Ovary (tissue), 9 donors: ENCODE results near the gene ALPG. TPM values are rescaled to one million over a fixed set of nuclear protein-coding genes. Genes with fewer than 3 reads are reported as not detected.
"Not testable (repeated sequence)": the region's sequence is repeated elsewhere in the genome, so short reads cannot be mapped to it uniquely, and the experiment has no call there.

ENCODE experiments used
- DNase-seq, 5 donors: peaks; one replicate each; pipeline ENCODE4 v3.0.0-alpha.2; 2019 to 2020
- H3K27ac ChIP-seq, 2 donors: fragments of 200-600 bp; one replicate each; pipeline versions ENCODE4 v1.5.1 to v1.8.0; 2019 to 2022
- H3K27me3 ChIP-seq: fragments of 200-600 bp; one replicate; pipeline ENCODE4 v1.8.0; 2022
- H3K36me3 ChIP-seq: fragments of 200-600 bp; sonication (generic); one replicate; pipeline ENCODE4 v1.5.1; 2019
- H3K4me1 ChIP-seq: one replicate; pipeline ENCODE4 v1.8.1; 2013; ENCODE audit warnings: mild to moderate bottlenecking, moderate library complexity; ENCODE audit not compliant: insufficient read depth
- H3K4me3 ChIP-seq: fragments of 200-600 bp; sonication (generic); one replicate; pipeline ENCODE4 v1.5.1; 2017
- H3K9me3 ChIP-seq, 2 donors: fragments of 200-600 bp in 1 of 2; sonication (generic) in 1 of 2; one replicate each; pipeline versions ENCODE4 v1.5.1 to v1.8.1; 2013 to 2019; ENCODE audit warnings: mild to moderate bottlenecking in 1 of 2, moderate library complexity in 1 of 2
- CTCF ChIP-seq, 3 donors: fragments of 450-650 bp in 2 of 3; fragments of 200-600 bp in 1 of 3; IDR thresholded peaks; one replicate each; pipeline versions ENCODE4 v1.5.1 to v1.8.0; 2016 to 2022; ENCODE audit warnings: antibody characterized with exemption in 3 of 3, mild to moderate bottlenecking in 1 of 3
- EP300 ChIP-seq: sonication (generic); formaldehyde crosslinking; IDR thresholded peaks from one replicate; pipeline ENCODE4 v1.6.1; 2017; ENCODE audit warnings: antibody characterized with exemption
- POLR2A ChIP-seq: fragments of 450-650 bp; IDR thresholded peaks from one replicate; pipeline ENCODE4 v1.6.1; 2017; ENCODE audit warnings: antibody characterized with exemption, mild to moderate bottlenecking, moderate library complexity
- WGBS, 3 donors: extraction: QIAGEN DNeasy Blood & Tissue Kit in 1 of 3; methylation state at CpG; one replicate each; pipeline versions ENCODE4 v1.1.5 to v1.1.7; 2013 to 2017; 5-methylcytosine and 5-hydroxymethylcytosine counted together
- intact Hi-C, 4 donors: fragments of 100-400 bp; cut with DNase I; formaldehyde crosslinking; loops; one replicate each; pipeline versions ENCODE4 v1.11.0 to v1.15.1; 2022 to 2023
- polyA plus RNA-seq, 2 donors: library from polyadenylated mRNA; stranded (reverse); fragments of 200-250 nt in 1 of 2; fragments of 350-450 nt in 1 of 2; fragmentation: Illumina TruSeq in 1 of 2; extraction: RNeasy Lipid Tissue Mini Kit (QIAGEN cat#74804) in 1 of 2; gene quantifications; one replicate each; pipeline ENCODE4 v1.2.3, GENCODE V29; 2013 to 2014
- total RNA-seq, 7 donors: library from RNA; depleted of rRNA in 2 of 7; stranded (reverse); fragments of >200 nt in 2 of 7; fragmentation: NEBNext Ultra II Directional in 3 of 7; extraction: Animal tissue kit (Norgen Biotek cat#: 25700) in 3 of 7; gene quantifications; one replicate each; pipeline versions ENCODE4 v1.1.0 to v1.2.4, GENCODE V29; 2016 to 2023
- donor health status: DM: no; HTN: no; CAD: no; lungs with moderate emphysema.
- donor health status: DM: no; HTN: no; CAD: no.
- donor health status: Bipolar disorder and iron deficiency.
- donor health status: DM: yes; HTN: yes; CAD: no.
- donor health status: DM: no; HTN: no; CAD: no.
- donor health status: DM: yes; HTN: yes; CAD: no.

Gene ALPG
- total and polyA plus RNA-seq, 9 donors = 0.02 to 0.36 (median 0.11) TPM; not detected in 6

- WGBS, 3 donors = 92 to 96% (median 92%) methylated on average over 8 of the region's 8 CpGs
- TF ChIP-seq POLR2A (no peak), CTCF (IDR thresholded peaks at IDR 0.05) (no peak), EP300 (no peak)
- Histone ChIP-seq H3K9me3 (no peaks in the 10 kb centered on the region), H3K36me3 (no peaks in the 10 kb centered on the region), H3K4me1 (no peaks in the 10 kb centered on the region), H3K27ac (no peak overlapping the region), H3K27me3 (no peaks in the 10 kb centered on the region), H3K4me3 (no peak overlapping the region)
- intact Hi-C loops = no loop called here
- no peak for DNase-seq
These were observed 13.1 kb upstream of the ALPG start for GRCh38 chr2:232393556-232393955.

- H3K27me3 ChIP-seq, H3K9me3 ChIP-seq, DNase-seq, H3K27ac ChIP-seq, intact Hi-C loops, H3K4me3 ChIP-seq, H3K36me3 ChIP-seq, H3K4me1 ChIP-seq: not testable (repeated sequence)
- WGBS, 3 donors = 92 to 93% (median 92%) methylated on average over 7 of the region's 7 CpGs
These were observed 12.2 kb upstream of the ALPG start for GRCh38 chr2:232394431-232394830.

- no peak overlapping the region for H3K27ac ChIP-seq
- no peak for DNase-seq
- no peaks in the 10 kb centered on the region for H3K4me1 ChIP-seq
- intact Hi-C loops = no loop called here
- H3K36me3 ChIP-seq = no peaks in the 10 kb centered on the region
- H3K9me3 ChIP-seq = no peaks in the 10 kb centered on the region
- no peaks in the 10 kb centered on the region for H3K27me3 ChIP-seq
- H3K4me3 ChIP-seq = no peak overlapping the region
- 76 to 87% (median 80%) methylated on average over 1 of the region's 1 CpG for WGBS, 3 donors
- no peak for TF ChIP-seq CTCF (IDR thresholded peaks at IDR 0.05)
- no peak for TF ChIP-seq POLR2A
- no peak for TF ChIP-seq EP300
These were observed 11.1 kb upstream of the ALPG start for GRCh38 chr2:232395586-232395985.

- Histone ChIP-seq H3K36me3 (no peaks in the 10 kb centered on the region), H3K4me1 (no peaks in the 10 kb centered on the region), H3K4me3 (no peak overlapping the region), H3K9me3 (no peaks in the 10 kb centered on the region), H3K27me3 (no peaks in the 10 kb centered on the region), H3K27ac (no peak overlapping the region)
- WGBS, 3 donors = 68 to 73% (median 72%) methylated on average over 2 of the region's 2 CpGs
- no peak for TF ChIP-seq CTCF (IDR thresholded peaks at IDR 0.05)
- TF ChIP-seq EP300 = no peak
- TF ChIP-seq POLR2A = no peak
- no peak for DNase-seq
- intact Hi-C loops = no loop called here
These were observed 10.0 kb upstream of the ALPG start for GRCh38 chr2:232396683-232397082.

GRCh38 chr2:232398293-232399034 is 8.2 kb upstream of the ALPG start:
- WGBS, 3 donors = 80 to 83% (median 81%) methylated on average over 5 of the region's 5 CpGs
- no peaks in the 10 kb centered on the region for H3K9me3 ChIP-seq
- DNase-seq = no peak
- intact Hi-C loops = no loop called here
- no peak overlapping the region for H3K4me3 ChIP-seq
- H3K4me1 ChIP-seq = no peaks in the 10 kb centered on the region
- no peaks in the 10 kb centered on the region for H3K27me3 ChIP-seq
- TF ChIP-seq EP300 (no peak), CTCF (IDR thresholded peaks at IDR 0.05) (no peak), POLR2A (no peak)
- H3K27ac ChIP-seq = no peak overlapping the region
- H3K36me3 ChIP-seq = no peaks in the 10 kb centered on the region
